Kidney (tissue), 14 donors: Measurements from ENCODE around the gene CALCOCO1. TPM values are rescaled to one million over a fixed set of nuclear protein-coding genes. Genes with fewer than 3 reads are reported as not detected.

Source experiments
- DNase-seq, 5 donors: peaks; one replicate each; pipeline ENCODE4 v3.0.0-alpha.2; 2013 to 2020
- FAIRE-seq: peaks from 2 replicates; lab custom pipeline; 2012; peaks lifted over from hg19 to GRCh38; lab: Jason Lieb, UNC
- H3K27ac ChIP-seq, 2 donors: one replicate each; pipeline ENCODE4 v1.7.0; 2013; ENCODE audit warnings: low read depth in 2 of 2, low read length in 2 of 2, inconsistent platforms in 1 of 2
- H3K27me3 ChIP-seq: one replicate; pipeline ENCODE4 v1.7.1; 2013; ENCODE audit warnings: low read length, inconsistent platforms; ENCODE audit not compliant: control insufficient read depth, insufficient read depth
- H3K36me3 ChIP-seq, 3 donors: one replicate each; pipeline versions ENCODE4 v1.7.0 to v1.7.1; 2013; ENCODE audit warnings: low read length in 3 of 3, control low read depth in 1 of 3, inconsistent platforms in 1 of 3; ENCODE audit not compliant: insufficient read depth in 3 of 3, control insufficient read depth in 2 of 3
- H3K4me1 ChIP-seq, 3 donors: one replicate each; pipeline versions ENCODE4 v1.7.0 to v1.7.1; 2013; ENCODE audit warnings: low read length in 3 of 3, inconsistent platforms in 1 of 3, low read depth in 1 of 3; ENCODE audit not compliant: control insufficient read depth in 2 of 3, insufficient read depth in 2 of 3
- H3K4me3 ChIP-seq, 3 donors: one replicate each; pipeline versions ENCODE4 v1.7.0 to v1.8.1; 2013; ENCODE audit warnings: low read length in 3 of 3, control low read depth in 1 of 3, inconsistent platforms in 1 of 3
- H3K9ac ChIP-seq, 3 donors: one replicate each; pipeline versions ENCODE4 v1.7.0 to v1.7.1; 2013; ENCODE audit warnings: low read length in 3 of 3, control low read depth in 1 of 3, inconsistent platforms in 1 of 3
- H3K9me3 ChIP-seq, 3 donors: one replicate each; pipeline versions ENCODE4 v1.7.0 to v1.7.1; 2013; ENCODE audit warnings: low read length in 3 of 3, control low read depth in 1 of 3, inconsistent platforms in 1 of 3; ENCODE audit not compliant: control insufficient read depth in 2 of 3, insufficient read depth in 1 of 3
- CTCF ChIP-seq: IDR thresholded peaks from 3 replicates; pipeline ENCODE4 v1.5.1; 2012; ENCODE audit warnings: mild to moderate bottlenecking, moderate library complexity, borderline replicate concordance; ENCODE audit not compliant: insufficient read depth; ENCODE audit errors: extremely low read depth
- intact Hi-C: fragments of 100-400 bp; cut with DNase I; formaldehyde crosslinking; loops from one replicate; pipeline ENCODE4 v1.11.1; 2022
- polyA plus RNA-seq: library from polyadenylated mRNA; stranded (reverse); fragments of 350-450 nt; fragmentation: Illumina TruSeq; extraction: RNeasy Lipid Tissue Mini Kit (QIAGEN cat#74804); gene quantifications from one replicate; pipeline ENCODE4 v1.2.3, GENCODE V29; 2014; ENCODE audit warnings: low read depth, low replicate concordance; ENCODE audit not compliant: insufficient read depth
- total RNA-seq: library from RNA; stranded (reverse); fragmentation: NEBNext Ultra II Directional; extraction: Animal tissue kit (Norgen Biotek cat#: 25700); gene quantifications from one replicate; pipeline ENCODE4 v1.2.1, GENCODE V29; 2021
- donor health status: control.
- donor health status: control.
- donor health status: control.
- donor health status: control.
- donor health status: control.
- donor health status: DM: yes; HTN: yes; CAD: no.
- donor health status: Normal renal cell carcinoma (clear cell type).

Gene CALCOCO1
- total and polyA plus RNA-seq, 2 donors from 2014 or later = 82.2 to 109 TPM

GRCh38 chr12:53770281-53770680 lies 43.0 kb upstream of the CALCOCO1 start:
- DNase-seq (no peak), FAIRE-seq (no peak)
- no peaks in the 10 kb centered on the region for H3K9me3 ChIP-seq
- no peak overlapping the region for H3K27ac ChIP-seq
- H3K4me1 ChIP-seq = no peaks in the 10 kb centered on the region
- no peak overlapping the region for H3K9ac ChIP-seq
- no peak overlapping the region for H3K4me3 ChIP-seq
- no peak for TF ChIP-seq CTCF
- intact Hi-C loops = no loop called here
- no peaks in the 10 kb centered on the region for H3K36me3 ChIP-seq
- H3K27me3 ChIP-seq = no peaks in the 10 kb centered on the region

- Histone ChIP-seq H3K36me3 (no peaks in the 10 kb centered on the region), H3K27me3 (no peaks in the 10 kb centered on the region), H3K4me1 (no peaks in the 10 kb centered on the region), H3K27ac (no peak overlapping the region), H3K4me3 (no peak overlapping the region), H3K9me3 (no peaks in the 10 kb centered on the region), H3K9ac (no peak overlapping the region)
- no peak for TF ChIP-seq CTCF
- intact Hi-C loops = no loop called here
- DNase-seq = no peak
- no peak for FAIRE-seq
Observed at GRCh38 chr12:53768976-53769375, 41.7 kb upstream of the CALCOCO1 start.

- intact Hi-C loops = no loop called here
- H3K27ac ChIP-seq = no peak overlapping the region
- no peak overlapping the region for H3K4me3 ChIP-seq
- H3K9ac ChIP-seq = no peak overlapping the region
- no peaks in the 10 kb centered on the region for H3K9me3 ChIP-seq
- FAIRE-seq = no peak
- no peaks in the 10 kb centered on the region for H3K36me3 ChIP-seq
- no peaks in the 10 kb centered on the region for H3K27me3 ChIP-seq
- no peak for TF ChIP-seq CTCF
- DNase-seq = no peak
- no peaks in the 10 kb centered on the region for H3K4me1 ChIP-seq
Observed at GRCh38 chr12:53766881-53767280, 39.6 kb upstream of the CALCOCO1 start.

- no peak for FAIRE-seq
- no peak for TF ChIP-seq CTCF
- Histone ChIP-seq H3K9me3 (no peaks in the 10 kb centered on the region), H3K4me1 (no peaks in the 10 kb centered on the region), H3K9ac (no peak overlapping the region), H3K27me3 (no peaks in the 10 kb centered on the region), H3K36me3 (no peaks in the 10 kb centered on the region), H3K4me3 (no peak overlapping the region), H3K27ac (no peak overlapping the region)
- no peak for DNase-seq
- intact Hi-C loops = no loop called here
Observed at GRCh38 chr12:53765891-53766290, 38.6 kb upstream of the CALCOCO1 start.
